T-helper 2 cell treated with Interferon-gamma antibody and Interleukin-4, amounts not matched to agents 5 μg/mL and 100 μg/mL, for 36 hours (primary cell): ENCODE measurements around the gene OSBPL3.
A peak's percentile ranks its signal among the peaks of the same experiment; 100 is the strongest.
"Not testable (repeated sequence)": the region's sequence is repeated elsewhere in the genome, so short reads cannot be mapped to it uniquely, and the experiment has no call there.

ENCODE experiments used
- DNase-seq: peaks from one replicate; pipeline ENCODE4 v3.0.0; 2021; ENCODE audit warnings: low spot score
- H3K27ac Mint-ChIP-seq: one replicate; pipeline ENCODE4 v1.8.0; 2021; ENCODE audit warnings: mild to moderate bottlenecking, mixed read lengths
- H3K27me3 Mint-ChIP-seq: one replicate; pipeline ENCODE4 v1.8.0; 2021; ENCODE audit warnings: low read depth, mixed read lengths
- H3K36me3 Mint-ChIP-seq: one replicate; pipeline ENCODE4 v1.8.0; 2021; ENCODE audit warnings: low read depth, mixed read lengths
- H3K4me1 Mint-ChIP-seq: one replicate; pipeline ENCODE4 v1.8.0; 2021; ENCODE audit warnings: low read depth, mixed read lengths
- H3K4me3 Mint-ChIP-seq: one replicate; pipeline ENCODE4 v1.8.0; 2022; ENCODE audit warnings: mild to moderate bottlenecking, moderate library complexity, mixed read lengths
- H3K9me3 Mint-ChIP-seq: one replicate; pipeline ENCODE4 v1.8.0; 2021; ENCODE audit warnings: mixed read lengths

OSBPL3 gene

DNA sequence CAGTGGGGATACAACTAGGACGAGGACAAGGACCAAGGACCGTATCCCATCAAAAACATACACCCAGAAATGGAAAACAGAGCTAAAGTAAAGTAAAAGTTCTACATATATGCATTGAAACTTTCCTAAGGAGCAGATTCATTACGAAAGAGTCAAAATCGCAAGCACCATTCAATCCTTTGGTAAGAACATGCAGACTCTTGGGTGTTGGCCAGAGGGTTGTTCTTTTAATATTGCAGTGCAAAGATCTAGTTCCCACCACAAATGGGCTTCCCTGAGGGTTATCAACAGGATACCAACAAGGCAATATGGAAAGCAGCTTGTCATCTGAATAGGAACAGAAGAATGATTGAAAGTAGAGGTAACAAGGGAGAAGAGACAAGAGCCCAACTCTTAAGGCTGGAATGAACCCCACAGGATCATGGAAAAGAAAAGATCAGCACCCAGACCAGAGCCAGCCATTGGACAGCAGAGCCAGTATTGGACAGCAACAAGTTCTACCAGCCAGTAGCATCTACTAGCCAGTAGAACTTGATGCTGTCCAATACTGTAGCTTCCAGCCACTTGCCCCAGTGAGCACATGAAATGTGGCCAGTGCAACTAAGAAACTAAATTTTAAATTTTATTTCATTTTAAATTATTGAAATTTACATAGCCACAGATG, 66.0 kb downstream of the OSBPL3 start:
- no peaks in the 10 kb centered on the region for H3K27me3 Mint-ChIP-seq
- H3K4me3 Mint-ChIP-seq: peak overlapping the region; percentile 56
- peak overlapping the region; percentile 75 for H3K27ac Mint-ChIP-seq
- DNase-seq: no peak
- H3K9me3 Mint-ChIP-seq: peaks cover 2% of the 10 kb centered on the region
- peaks cover 77% of the 10 kb centered on the region for H3K4me1 Mint-ChIP-seq
- peaks cover 54% of the 10 kb centered on the region for H3K36me3 Mint-ChIP-seq

DNA sequence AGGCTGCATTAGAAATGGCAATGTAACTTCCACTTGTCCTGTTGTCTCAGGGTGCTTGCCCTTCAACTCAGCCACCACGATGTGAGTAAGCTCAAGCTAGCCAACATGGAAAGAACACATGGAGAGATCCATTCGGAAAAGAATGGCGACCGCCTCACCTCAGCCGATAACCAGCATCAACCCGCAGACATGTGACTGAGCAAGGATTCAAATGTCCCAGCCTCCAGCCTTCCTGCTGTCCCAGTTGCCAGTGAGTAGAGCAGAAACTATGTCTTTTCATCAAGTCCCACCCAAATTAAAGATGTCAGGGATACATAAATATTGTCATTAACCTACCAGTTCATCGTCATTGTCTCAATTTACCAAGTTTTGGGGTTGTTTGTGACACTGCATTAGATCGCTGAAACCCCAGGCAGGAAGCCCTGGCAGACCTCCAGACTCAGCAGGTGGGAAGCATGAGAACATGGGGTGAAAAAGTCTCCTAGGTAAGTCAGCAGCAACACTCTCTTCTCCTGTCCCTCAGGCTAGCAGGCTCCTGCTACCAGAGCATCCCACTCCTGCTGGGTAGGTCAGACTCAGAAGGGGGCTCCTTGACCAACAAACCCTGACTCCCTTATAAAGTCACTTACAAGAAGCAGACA, 67.0 kb downstream of the OSBPL3 start:
- Mint-ChIP-seq H3K4me1 (peaks cover 68% of the 10 kb centered on the region), H3K9me3 (no peaks in the 10 kb centered on the region), H3K36me3 (peaks cover 48% of the 10 kb centered on the region), H3K27me3 (no peaks in the 10 kb centered on the region), H3K4me3 (peak overlapping the region; percentile 56), H3K27ac (peak overlapping the region; percentile 96)
- DNase-seq: no peak

DNA sequence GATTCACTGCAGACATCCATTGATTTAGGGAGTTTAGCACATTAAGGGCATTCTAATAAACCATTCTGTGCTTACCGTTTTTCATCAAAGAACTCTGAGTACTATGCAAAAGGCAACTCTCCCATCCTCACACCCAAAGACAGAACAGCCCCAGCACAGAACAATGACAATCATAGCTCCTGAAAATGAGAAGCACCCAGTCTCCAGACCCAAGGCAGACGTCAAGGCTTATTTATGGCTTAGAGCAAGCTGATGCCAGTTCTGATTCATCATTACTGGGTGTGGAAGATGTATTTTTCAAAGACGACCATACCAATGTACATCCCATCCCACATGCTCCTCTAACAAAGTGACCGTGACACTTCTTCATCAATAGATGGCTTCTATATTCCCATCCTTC, 67.6 kb downstream of the OSBPL3 start:
- H3K4me3 Mint-ChIP-seq: peak overlapping the region; percentile 56
- H3K27ac Mint-ChIP-seq: peak overlapping the region; percentile 96
- H3K4me1 Mint-ChIP-seq: peaks cover 62% of the 10 kb centered on the region

DNA sequence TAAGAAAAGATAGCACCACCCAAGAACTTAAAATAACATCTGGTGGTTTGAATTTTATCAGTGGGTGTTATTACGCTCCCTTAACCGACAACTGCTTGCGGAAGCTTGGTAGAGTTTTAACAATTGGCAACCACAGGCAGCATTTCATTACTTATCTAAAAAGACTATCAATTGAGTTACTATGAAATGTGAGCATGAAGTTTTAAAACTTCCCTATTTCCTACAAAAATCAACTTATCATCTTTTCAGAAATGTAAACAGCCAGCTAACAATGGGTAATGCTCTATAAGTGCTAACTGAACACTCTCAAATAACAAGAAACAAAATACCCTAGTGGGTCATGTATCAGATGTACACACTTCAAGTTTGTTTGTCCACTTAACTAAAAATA, 68.8 kb downstream of the OSBPL3 start:
- Mint-ChIP-seq H3K27me3 (no peaks in the 10 kb centered on the region), H3K4me3 (peak overlapping the region; percentile 82), H3K4me1 (peaks cover 52% of the 10 kb centered on the region), H3K36me3 (peaks cover 39% of the 10 kb centered on the region), H3K9me3 (no peaks in the 10 kb centered on the region), H3K27ac (peak overlapping the region; percentile 96)
- DNase-seq: peak; percentile 52

More for the DNA sequence above, 67.6 kb downstream of the OSBPL3 start:
- no peak for DNase-seq
- Mint-ChIP-seq H3K36me3 (peaks cover 48% of the 10 kb centered on the region), H3K9me3 (no peaks in the 10 kb centered on the region), H3K27me3 (no peaks in the 10 kb centered on the region)

DNA sequence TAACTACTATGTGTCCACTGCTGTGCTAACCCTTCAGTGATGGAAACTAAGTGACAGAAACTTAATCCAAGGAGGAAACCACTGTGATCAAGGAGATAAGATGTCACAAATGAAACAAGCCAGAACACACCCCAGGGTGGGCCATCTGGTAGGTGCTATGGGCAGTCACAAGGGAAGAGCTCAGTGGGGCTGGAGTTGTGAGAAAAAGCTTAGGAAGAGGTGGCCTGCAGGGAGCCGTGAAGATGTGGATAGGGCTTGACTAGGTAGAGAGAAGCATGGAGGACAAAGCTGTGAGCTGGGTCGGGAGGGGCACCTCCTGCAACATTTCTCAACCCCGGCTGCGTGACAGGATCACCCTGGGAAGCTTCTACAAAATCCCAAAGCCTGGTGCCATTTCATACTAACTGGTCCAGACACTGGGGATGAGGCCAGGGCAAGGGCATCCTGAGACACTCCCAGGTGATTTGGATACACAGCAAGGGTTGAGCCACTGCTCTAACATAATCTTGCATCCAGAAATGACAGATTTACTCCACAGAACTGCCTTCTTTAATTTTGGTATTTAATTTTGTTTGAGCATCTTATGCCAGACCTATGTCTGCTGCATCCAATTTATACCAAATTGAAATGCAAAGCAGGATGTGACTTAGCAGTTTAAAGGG, 69.3 kb downstream of the OSBPL3 start:
- peak overlapping the region; percentile 82 for H3K4me3 Mint-ChIP-seq
- no peaks in the 10 kb centered on the region for H3K9me3 Mint-ChIP-seq
- DNase-seq: no peak
- H3K36me3 Mint-ChIP-seq: peaks cover 34% of the 10 kb centered on the region
- H3K4me1 Mint-ChIP-seq: peaks cover 47% of the 10 kb centered on the region
- H3K27ac Mint-ChIP-seq: peak overlapping the region; percentile 96
- H3K27me3 Mint-ChIP-seq: no peaks in the 10 kb centered on the region

DNA sequence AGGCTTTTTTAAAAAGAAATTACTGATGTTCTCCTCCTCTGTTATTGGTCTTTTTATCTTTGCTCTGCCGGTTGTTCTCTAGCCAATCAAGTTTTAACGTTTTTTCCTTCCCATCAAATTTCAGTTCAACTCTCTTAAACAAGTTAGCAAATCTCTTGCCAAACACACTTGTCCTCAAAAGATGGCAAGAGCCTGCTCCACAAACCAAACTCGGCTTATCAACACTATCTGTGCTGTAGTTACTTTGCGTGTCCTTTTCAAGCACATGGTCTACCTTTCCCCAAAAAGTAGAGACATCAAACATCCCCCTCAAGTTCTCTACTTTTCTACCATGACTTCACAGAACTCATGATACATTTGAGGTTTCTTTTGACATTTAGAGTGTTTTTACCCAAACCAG, 71.3 kb downstream of the OSBPL3 start:
- H3K27me3 Mint-ChIP-seq: no peaks in the 10 kb centered on the region
- DNase-seq: no peak

DNA sequence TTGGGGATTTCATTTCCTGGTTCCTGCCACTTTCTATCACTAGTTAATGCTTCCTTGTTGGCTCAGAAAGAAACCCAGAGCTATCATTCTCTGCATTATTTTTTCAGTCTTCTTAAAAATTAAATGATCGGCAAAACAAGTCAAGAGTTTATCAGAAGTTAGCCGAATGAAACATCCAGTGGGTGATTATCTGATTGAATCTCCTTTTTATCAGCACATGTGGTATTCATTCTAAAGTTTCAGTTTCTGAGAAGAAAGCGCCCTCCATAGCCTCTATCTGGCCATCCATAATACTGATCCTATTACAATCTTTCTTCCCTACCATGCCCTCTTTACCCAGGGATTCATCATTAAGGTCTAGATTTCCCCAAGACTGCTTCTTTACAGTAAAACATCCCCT, 71.8 kb downstream of the OSBPL3 start:
- H3K27ac Mint-ChIP-seq: no peak overlapping the region

More for the DNA sequence above, 71.3 kb downstream of the OSBPL3 start:
- Mint-ChIP-seq H3K36me3 (peaks cover 31% of the 10 kb centered on the region), H3K4me1 (peaks cover 43% of the 10 kb centered on the region), H3K9me3 (no peaks in the 10 kb centered on the region), H3K27ac (no peak overlapping the region), H3K4me3 (no peak overlapping the region)

DNA sequence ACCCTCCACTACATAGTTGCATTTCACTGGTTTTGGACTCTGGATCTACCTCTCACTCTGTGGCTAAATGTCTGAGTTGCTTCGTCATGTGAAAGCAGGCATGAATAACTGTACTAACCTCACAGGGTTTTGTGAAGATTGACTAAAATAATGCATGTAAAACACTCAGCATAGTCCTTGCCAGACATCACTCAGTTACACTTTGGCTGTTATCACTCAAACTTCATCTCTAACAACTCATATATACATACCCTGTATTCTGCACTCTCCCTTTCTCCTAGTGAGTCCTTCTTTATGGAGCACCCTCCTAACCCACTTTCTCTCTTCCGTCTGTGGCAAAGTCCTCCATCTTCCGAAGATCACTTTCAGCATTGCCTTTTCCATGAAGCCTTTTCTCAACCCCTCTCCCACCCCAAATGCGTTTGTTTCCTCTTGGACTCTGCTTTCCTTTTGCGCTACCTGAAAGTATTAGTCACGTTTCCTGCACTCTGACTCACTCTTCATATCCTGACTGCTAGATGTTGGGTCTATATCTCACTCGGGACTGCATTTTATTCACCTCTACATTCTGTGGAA, 72.6 kb downstream of the OSBPL3 start:
- no peak overlapping the region for H3K27ac Mint-ChIP-seq
- H3K4me3 Mint-ChIP-seq: no peak overlapping the region
- peaks cover 40% of the 10 kb centered on the region for H3K4me1 Mint-ChIP-seq
- H3K27me3 Mint-ChIP-seq: no peaks in the 10 kb centered on the region
- peak; percentile 66 for DNase-seq
- H3K36me3 Mint-ChIP-seq: peaks cover 24% of the 10 kb centered on the region
- H3K9me3 Mint-ChIP-seq: no peaks in the 10 kb centered on the region

More for the DNA sequence above, 71.8 kb downstream of the OSBPL3 start:
- H3K4me1 Mint-ChIP-seq: peaks cover 42% of the 10 kb centered on the region
- H3K9me3 Mint-ChIP-seq: no peaks in the 10 kb centered on the region
- no peaks in the 10 kb centered on the region for H3K27me3 Mint-ChIP-seq
- DNase-seq: no peak
- H3K36me3 Mint-ChIP-seq: peaks cover 28% of the 10 kb centered on the region
- H3K4me3 Mint-ChIP-seq: no peak overlapping the region

DNA sequence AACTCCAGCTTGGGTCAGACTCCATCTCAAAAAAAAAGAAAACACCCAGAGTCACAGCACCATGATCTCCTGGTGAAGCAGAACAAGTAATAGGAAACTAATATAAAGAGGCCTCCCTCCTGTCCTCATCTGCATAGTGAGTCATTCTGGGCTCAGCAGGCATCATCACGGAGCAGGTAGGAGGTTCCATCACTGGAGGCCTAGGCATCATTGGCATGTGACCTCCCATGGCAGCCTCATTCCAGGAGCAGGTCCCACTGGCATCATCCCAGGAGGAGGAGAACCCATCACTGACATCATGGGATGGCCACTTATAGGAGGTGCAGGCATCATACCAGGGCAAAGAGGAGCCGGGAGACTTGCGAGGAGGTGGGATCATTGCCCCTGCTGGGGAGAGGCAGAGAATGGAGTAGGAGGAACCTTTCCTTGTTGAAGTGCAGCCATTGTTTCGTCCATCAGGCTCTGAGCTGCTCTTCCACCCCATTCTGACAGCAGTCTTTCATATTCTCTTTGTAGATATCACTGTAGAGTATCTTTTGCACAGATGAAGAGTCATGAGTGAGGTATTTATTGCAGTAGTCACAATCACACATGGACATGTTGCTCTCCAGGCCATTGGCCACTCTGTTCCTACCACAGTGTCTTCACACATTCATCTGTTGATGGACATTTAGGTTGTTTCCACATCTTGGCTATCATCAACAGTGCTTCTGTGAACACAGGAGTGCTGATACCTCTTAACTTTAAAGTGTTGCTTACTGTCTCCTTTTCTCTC, 73.8 kb downstream of the OSBPL3 start:
- no peak overlapping the region for H3K4me3 Mint-ChIP-seq
- no peak overlapping the region for H3K27ac Mint-ChIP-seq
- no peaks in the 10 kb centered on the region for H3K9me3 Mint-ChIP-seq
- no peaks in the 10 kb centered on the region for H3K27me3 Mint-ChIP-seq
- H3K36me3 Mint-ChIP-seq: peaks cover 22% of the 10 kb centered on the region
- no peak for DNase-seq
- peaks cover 39% of the 10 kb centered on the region for H3K4me1 Mint-ChIP-seq

DNA sequence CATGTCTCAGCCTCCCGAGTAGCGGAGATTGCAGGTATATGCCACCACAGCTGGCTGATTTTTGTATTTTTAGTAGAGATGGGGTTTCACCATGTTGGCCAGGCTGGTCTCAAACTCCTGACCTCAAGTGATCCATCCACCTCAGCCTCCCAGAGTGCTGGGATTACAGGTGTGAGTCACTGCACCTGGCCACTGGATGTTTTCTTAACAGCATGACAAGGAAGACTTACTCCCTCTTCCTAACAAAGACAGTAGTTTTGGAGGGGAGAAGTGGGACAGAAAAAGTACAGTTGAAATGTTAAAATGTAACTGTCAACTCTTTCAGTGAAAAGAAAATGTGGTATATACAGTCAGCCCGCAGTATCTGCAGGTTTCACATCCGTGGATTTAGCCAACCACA, 76.0 kb downstream of the OSBPL3 start:
- Mint-ChIP-seq H3K4me1 (peaks cover 48% of the 10 kb centered on the region), H3K36me3 (peaks cover 22% of the 10 kb centered on the region)
- DNase-seq, H3K9me3 Mint-ChIP-seq, H3K27ac Mint-ChIP-seq, H3K27me3 Mint-ChIP-seq, H3K4me3 Mint-ChIP-seq: not testable (repeated sequence)

DNA sequence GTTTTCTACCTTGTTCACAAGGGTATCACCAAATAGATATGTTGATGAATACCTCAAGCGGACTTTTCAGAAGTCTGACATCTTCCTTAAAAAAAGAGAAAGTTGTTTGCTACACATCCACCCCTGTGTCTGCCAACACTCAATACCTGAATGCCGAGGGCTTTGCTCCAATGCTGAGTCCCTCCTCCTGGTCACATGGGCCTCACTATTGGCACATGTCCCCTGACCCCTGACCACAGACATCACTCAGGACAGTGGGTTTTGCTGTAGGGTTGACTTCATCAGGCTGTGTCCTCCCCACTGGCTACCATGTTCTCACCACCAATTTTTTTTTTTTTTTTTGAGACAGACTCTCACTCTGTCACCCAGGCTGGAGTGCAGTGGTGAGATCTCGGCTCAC, 76.4 kb downstream of the OSBPL3 start:
- Mint-ChIP-seq H3K4me1 (peaks cover 52% of the 10 kb centered on the region), H3K27ac (no peak overlapping the region), H3K9me3 (no peaks in the 10 kb centered on the region), H3K4me3 (no peak overlapping the region), H3K27me3 (no peaks in the 10 kb centered on the region), H3K36me3 (peaks cover 22% of the 10 kb centered on the region)
- no peak for DNase-seq

DNA sequence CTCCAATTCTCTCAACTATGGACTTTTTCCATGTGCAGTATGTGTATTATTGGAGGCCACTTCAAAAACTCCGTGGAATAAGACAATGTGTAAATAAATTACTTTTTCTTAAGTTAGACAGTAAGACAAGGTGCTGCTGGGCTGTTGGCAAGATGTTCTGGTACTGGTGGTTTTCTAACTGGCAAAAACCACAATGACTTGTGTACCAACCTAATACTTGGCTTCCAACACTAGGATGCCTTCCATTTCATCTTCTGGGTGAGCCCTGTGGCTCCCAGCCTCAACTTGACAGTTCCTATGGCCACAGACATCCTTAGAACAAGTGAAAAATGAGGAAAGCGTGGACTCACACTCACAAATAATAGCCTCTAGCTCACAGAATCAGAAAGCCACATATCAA, 77.0 kb downstream of the OSBPL3 start:
- Mint-ChIP-seq H3K4me1 (peaks cover 58% of the 10 kb centered on the region), H3K9me3 (no peaks in the 10 kb centered on the region), H3K4me3 (peak overlapping the region; percentile 32), H3K27ac (peak overlapping the region; percentile 18), H3K27me3 (no peaks in the 10 kb centered on the region), H3K36me3 (peaks cover 22% of the 10 kb centered on the region)
- DNase-seq: no peak

DNA sequence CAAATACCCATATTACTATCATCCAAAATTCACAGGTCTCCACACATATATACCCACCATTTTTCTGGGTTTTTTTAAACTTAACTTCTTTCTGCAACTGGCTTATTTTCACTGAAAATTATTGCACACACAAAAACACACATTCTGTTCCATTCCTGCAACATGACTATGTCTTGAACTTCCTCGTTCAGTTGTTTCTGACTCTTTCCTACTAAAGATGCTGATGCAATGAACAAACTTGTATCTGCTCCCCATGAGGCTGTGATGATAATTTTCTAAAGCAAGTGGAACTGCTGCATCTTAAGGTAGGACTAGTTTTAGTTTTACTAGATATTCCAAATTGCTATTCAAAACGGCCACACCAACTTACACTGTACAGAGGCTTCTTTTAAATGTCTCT, 77.7 kb downstream of the OSBPL3 start:
- H3K27me3 Mint-ChIP-seq: no peaks in the 10 kb centered on the region
- no peak overlapping the region for H3K4me3 Mint-ChIP-seq
- H3K36me3 Mint-ChIP-seq: peaks cover 22% of the 10 kb centered on the region
- peaks cover 59% of the 10 kb centered on the region for H3K4me1 Mint-ChIP-seq
- H3K27ac Mint-ChIP-seq: no peak overlapping the region
- no peak for DNase-seq
- no peaks in the 10 kb centered on the region for H3K9me3 Mint-ChIP-seq
